Peyer's patch (tissue), 4 donors: ENCODE measurements around the gene ARHGEF26.

Source experiments
- CTCF ChIP-seq, 6 experiments: fragments of 450-650 bp in 4 of 6; fragments of 200-600 bp in 2 of 6; sonication (generic) in 1 of 6; IDR thresholded peaks; one replicate each; pipeline ENCODE4 v1.5.1; 2017 to 2019; ENCODE audit warnings: antibody characterized with exemption in 6 of 6, mild to moderate bottlenecking in 3 of 6, moderate library complexity in 1 of 6
- POLR2A ChIP-seq, 2 donors: fragments of 450-650 bp; IDR thresholded peaks; one replicate each; pipeline ENCODE4 v1.5.1; 2017; ENCODE audit warnings: antibody characterized with exemption in 2 of 2, mild to moderate bottlenecking in 2 of 2, moderate library complexity in 2 of 2

- TF ChIP-seq CTCF (IDR thresholded peaks at IDR 0.05) (no peak), POLR2A (IDR thresholded peaks at IDR 0.05) (no peak)
These were observed 48.6 kb downstream of the ARHGEF26 start for GRCh38 chr3:154169796-154170110.
